NB4 (cell line): ENCODE measurements around the gene TANC1.

Experiments used
- CTCF ChIP-seq: IDR thresholded peaks from one replicate; pipeline ENCODE4 v1.5.1; 2012; ENCODE audit warnings: low read depth, low read length
- MYC ChIP-seq: IDR thresholded peaks from 2 replicates; pipeline ENCODE4 v1.6.1; 2011; ENCODE audit warnings: low read depth, low read length
- POLR2A ChIP-seq: IDR thresholded peaks from 2 replicates; pipeline ENCODE4 v1.6.1; 2011; ENCODE audit warnings: mild to moderate bottlenecking; ENCODE audit not compliant: insufficient read length; ENCODE audit errors: extremely low read depth

- no peak for TF ChIP-seq CTCF
- no peak for TF ChIP-seq POLR2A
- no peak for TF ChIP-seq MYC
These were observed 130.5 kb downstream of the TANC1 start for GRCh38 chr2:159098921-159099411.
